Activated T-cell treated with anti-CD3 and anti-CD28 coated beads for 24 hours (primary cell): ENCODE results near the gene VWA5A.
"Not testable (repeated sequence)": the region's sequence is repeated elsewhere in the genome, so short reads cannot be mapped to it uniquely, and the experiment has no call there.

Source experiments
- DNase-seq: peaks from one replicate; pipeline ENCODE4 v3.0.0-alpha.2; 2020; ENCODE audit warnings: low read depth

Gene VWA5A

DNA sequence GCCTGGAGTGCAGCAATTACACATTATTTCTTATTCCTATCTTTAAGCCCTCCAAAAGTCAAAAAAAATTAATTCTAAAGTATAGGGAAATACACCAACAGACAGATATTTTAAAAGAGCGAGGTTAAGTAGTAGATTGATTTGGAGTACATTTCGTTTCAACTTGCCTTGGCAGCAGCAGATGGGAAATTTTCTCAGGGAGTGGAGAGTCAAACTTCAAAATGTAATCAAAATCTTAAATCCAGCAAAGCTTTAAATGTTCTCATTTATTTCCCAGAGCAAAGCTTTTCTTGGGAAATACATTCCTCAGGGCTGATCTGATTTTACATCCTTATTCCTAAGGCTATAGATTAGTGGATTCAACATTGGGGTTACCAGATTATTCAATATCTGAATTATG is 21.9 kb upstream of the VWA5A start:
- no peak for DNase-seq

DNA sequence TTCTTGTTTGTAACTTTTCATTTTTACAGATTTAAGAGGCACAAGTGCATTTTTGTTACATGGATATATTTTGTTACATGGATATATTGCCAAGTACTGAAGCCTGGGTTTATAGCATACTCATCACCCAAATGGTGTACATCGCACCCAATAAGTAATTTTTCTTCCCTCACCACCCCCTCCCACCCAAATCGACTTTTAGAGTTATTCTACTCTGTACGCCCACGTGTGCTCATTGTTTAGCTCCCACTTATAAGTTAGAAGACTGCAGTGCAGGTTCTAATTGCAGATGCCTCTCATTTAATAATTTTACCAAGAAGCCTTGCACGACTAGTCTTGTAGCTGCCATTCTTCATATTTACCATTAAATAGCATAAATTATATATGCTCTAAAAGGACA is 20.5 kb upstream of the VWA5A start:
- no peak for DNase-seq

DNA sequence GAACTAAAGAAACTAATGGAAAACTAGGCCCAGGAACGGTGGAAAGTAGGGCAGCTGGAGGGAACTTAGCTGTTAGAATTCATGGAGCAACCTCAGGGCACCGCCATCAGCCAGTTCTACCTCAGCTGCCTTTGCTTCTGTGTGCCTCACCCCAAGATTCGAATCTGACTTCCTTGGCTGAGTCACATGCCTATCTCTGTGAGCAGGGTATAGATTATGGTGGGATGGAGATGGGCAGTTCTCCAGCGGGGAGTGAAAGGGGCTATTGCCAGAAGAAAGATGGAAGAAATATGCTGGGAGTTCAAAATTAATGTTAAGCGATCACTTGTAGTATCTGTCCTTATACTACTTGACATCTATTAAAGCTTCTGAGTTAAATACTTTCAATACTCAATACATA is 18.9 kb upstream of the VWA5A start:
- DNase-seq, result no peak

DNA sequence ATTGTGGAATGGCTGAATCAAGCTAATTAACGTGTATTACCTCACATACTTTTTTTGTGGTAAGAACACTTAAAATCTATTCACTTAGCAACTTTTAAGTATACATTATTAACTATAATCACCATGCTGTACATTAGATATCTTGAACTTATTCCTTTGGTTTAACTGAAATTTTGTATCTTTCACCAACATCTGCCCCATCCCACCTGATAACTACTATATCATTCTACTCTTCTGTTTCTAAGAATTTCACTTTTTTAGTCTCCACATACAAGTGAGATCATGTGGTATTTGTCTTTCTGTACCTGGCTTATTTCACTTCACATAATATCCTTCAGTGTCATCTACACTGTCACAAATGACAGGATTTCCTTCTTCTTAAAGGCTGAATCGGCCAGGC is 17.1 kb upstream of the VWA5A start:
- DNase-seq, result no peak

DNA sequence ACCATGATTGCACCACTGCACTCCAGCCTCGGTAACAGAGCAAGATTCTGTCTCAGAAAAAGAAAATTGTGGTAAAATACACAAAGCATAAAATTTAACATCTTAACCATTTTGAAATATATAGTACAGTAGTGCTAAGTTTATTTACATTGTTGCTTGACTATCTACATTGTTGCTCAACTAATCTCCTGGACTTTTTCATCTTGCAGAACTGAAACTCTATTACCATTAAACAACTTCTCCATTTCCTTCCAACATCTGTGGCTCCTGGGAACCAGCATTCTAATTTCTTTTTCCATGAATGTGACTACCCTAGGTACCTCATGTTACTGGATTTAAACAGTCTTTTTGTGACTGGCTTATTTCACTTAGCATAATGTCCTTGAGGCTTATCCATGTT is 13.5 kb upstream of the VWA5A start:
- DNase-seq, result no peak

DNA sequence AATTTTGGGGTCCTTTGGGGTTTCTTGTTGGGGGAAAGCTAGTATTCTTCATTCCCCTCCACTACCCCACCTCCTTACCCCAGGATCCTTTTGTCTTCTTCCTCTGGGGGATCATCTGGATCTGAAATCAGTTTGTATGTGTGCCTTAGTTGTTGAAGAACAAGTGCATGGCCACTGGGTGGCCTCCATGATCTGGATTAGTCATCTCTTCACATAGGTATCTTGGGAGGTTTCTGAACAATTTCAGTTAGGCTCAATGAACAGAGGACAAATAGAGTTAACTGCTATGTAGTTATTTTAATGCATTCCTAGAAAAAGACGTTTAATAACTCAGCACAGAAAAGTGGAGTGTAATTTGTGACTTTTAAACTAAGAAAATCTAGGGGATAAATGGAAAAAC is 7.1 kb upstream of the VWA5A start:
- DNase-seq, result no peak

DNA sequence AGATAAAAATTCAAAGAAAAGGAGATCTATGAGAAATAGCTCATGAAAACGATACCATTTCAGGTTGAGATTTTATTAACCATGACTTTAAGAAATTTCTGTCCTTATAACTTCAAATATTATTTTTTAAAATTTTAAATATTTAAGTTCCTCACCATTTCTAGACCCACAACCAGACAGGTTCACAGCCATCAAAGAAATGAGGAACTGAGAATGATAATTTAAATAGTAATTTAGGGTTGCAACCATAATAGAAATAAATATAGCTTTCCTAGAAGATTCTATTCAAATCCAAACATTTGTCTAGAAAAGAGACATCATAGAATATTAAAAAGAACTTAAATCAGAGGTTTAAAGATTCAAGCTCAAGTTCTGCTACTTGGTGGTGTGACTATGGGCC is 5.9 kb upstream of the VWA5A start:
- no peak for DNase-seq

DNA sequence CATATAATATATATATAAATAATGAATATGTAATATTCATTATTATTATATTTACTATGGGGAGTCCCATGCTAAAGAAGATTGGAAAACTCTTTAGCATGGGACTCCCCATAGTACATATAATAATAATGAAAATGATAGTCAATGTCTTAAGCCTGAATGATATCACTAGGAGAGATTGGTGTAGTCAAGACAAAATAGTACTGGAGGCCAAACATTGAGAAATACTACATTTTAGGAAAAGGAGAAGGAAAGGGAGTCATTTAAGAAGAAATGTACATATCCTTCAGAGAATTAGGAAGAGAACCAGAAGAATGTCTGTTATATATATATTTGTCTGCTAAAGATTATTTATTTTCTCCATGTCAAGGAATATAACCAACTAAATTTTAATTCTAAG is 5.0 kb upstream of the VWA5A start:
- DNase-seq, result no peak

DNA sequence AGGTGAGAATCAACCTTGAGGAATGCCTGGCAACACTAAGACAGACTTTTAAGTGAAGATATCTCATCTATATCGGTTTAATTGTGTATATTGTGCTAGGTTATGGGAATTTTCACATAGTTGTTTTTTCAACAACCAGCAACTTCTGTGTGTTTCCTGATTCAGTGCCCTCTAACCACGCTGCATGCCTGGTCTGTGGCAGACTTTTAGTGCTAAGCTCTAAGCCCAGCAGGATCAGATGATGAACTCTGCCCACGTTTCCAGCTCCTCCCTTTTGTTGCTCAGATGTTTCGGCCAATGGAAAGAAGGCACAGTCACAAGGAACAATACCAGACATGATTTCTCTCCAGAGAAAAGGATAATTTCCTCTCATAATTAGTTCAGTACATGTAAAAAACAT is 1.4 kb upstream of the VWA5A start:
- no peak for DNase-seq

DNA sequence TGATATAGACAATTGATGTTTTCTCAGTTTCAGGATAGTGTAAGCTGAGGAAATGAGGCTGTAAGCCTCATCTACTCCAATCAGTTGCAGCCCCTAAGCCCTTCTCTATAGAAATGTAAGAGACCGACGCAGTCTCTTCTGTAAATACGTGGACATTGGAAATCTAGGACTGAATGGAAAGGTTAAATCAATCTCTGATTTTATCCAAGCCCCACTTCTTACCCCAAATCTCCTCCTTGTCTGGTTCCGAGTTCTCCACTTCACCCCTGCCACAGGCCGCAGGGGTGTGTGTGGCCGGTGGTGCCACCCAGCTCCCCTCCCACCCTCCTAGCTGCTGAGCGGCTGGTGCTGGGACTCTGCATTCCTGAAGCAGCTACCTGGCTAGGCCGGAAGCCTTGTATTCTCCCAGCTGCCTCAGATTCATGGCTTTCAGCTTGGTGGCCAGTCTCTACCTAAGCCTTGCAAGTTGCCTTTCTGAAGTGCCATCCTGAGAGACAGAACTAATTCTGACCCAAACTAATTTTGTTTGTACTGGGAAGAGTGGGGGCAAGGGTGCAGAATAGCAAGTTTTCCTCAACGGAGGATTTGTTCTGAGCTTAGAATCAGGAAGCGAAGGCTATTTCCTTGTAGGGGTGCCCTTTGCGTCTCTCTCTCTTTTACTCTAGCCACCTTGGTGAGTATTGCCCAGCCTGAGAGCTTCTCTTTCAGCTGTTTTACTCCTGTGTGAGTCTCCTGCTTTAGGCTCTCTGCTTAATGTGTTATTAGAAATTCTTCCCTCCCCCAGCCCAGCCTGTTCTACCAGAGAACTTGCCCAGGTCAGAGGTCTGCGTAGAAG is 749 bp downstream of the VWA5A start:
- no peak for DNase-seq

DNA sequence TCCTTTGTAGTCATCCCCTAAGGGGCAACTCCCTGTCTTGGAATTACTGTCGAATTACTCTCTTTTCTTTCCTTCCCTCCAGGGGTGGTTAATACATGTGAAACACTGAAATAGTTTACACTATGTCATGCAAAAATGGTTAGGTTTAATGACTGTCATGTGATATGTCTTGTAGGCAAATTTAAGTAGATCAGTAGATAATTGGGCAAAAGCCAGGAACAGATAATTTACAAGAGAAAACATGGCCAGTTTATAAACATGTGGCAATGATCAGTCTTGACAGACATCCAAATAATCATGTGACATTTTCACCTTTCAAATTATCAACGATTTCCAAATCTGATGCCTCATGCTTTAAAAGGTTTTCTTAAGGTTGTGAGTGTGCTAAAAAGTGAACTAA is 3.9 kb downstream of the VWA5A start:
- no peak for DNase-seq

DNA sequence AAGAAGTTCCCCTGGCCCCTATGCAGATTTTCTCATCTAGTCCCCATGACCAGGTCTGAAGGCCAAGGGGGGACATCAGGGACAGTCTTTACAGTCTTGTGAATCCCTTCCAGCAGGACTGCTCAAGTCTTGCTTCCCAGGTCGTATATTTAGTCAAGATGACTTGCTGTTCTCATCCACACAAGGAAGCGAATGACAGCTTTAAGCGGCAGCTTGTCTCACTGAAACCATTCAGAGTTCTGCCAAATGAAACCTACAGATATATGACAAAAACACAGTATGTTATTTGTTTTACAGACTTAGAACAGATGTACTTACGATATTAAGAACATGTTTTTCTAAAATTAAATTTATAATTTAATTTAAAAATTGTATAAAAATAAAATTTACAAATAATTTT is 5.6 kb downstream of the VWA5A start:
- no peak for DNase-seq

DNA sequence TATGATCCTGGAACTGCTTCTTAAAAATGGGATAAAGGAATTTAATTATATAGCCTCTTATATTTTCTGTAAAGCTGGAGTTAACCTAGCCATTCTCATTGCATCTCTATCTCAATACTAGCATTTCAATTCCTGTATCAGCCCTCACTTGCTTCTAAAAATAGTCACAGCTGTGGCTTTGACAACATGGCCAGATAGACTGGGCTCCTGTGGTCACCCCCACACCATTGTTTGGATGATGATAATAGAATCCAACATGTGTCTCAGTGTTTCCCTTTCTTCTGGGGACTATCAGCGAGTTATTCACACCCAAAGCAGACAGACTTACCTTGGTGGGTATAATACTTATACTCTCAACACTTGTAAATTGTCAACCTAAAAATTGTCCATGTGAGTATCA is 6.9 kb downstream of the VWA5A start:
- no peak for DNase-seq

DNA sequence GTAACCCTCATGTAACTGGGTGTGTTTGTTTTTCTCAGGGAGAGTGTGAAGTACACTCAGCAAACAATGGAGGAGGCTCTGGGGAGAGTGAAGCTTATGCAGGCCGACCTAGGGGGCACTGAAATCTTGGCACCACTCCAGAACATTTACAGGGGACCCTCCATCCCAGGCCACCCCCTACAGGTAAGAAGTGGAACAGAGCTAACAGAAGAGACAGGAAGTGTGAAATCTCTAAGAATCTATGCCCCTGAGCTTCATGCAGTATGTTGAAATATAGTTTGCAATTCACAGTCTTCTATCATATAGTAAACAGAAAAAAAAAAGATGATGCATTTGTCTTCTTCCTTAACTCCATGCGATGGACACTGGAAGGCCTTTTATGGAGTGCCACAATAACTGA is 8.4 kb downstream of the VWA5A start:
- DNase-seq, result no peak

DNA sequence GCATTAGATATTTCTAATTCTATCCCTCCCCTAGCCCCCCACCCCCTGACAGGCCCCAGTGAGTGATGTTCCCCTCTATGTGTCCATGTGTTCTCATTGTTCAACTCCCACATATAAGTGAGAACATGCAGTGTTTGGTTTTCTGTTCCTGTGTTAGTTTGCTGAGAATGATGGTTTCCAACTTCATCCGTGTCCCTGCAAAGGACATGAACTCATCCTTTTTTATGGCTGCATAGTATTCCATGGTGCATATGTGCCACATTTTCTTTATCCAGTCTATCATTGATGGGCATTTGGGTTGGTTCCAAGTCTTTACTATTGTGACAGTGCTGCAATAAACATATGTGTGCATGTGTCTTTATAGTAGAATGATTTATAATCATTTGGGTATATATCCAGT is 11.9 kb downstream of the VWA5A start:
- DNase-seq, result not testable (repeated sequence)

DNA sequence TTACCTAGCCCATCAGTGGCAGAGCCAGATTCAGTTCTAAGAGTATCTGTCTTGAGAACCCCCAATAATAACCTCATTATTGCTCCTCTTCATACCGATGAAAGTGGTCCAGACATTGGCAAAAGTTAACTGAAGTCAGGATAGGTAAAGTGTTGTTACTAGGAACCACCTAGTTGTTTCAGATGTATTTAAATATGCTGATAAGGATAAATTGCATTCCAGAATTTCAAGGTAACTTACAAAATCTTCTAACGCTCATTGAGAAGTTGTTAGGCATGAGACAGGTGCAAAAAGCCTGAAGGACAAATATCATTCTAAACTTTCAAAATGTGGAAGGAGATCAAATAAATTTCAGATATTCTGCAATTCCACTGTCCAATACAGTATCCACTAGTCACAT is 27.8 kb downstream of the VWA5A start:
- DNase-seq, result no peak

DNA sequence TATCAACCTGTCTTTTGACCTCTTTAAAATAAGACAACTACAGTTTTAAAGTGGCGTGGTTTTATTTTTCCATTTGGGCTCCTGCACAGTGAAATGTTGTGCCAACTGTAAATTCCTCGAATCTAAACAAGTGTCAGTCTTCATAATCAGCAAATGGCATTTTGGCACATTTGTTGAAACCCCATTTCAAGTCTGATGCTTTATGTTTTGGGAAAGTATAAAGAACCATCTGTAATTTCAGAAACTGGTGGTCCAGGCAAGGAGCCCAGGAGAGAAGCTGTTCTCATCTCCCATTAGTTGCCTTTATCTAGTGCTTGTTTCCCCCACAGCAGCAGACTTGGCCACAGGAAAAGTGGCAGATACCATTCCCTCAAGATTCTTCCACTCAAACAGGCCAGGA is 32.7 kb downstream of the VWA5A start:
- no peak for DNase-seq

DNA sequence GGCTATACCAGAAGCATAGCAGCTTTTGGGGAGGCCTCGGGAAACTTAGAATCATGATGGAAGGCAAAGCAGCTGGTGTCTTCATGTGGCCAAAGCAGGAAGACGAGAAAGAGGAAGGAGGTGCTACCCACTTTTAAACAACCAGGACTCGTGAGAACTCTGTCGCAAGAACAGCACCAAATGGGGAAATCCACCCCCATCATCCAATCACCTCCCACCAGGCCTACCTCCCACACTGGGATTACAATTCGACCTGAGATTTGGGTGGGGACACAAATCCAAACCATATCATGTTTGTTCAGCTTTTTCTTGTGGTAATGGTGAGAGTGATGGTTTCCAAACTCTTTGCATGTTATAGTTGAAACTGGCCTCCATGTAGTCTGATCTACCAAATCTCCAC is 35.4 kb downstream of the VWA5A start:
- DNase-seq, result no peak

DNA sequence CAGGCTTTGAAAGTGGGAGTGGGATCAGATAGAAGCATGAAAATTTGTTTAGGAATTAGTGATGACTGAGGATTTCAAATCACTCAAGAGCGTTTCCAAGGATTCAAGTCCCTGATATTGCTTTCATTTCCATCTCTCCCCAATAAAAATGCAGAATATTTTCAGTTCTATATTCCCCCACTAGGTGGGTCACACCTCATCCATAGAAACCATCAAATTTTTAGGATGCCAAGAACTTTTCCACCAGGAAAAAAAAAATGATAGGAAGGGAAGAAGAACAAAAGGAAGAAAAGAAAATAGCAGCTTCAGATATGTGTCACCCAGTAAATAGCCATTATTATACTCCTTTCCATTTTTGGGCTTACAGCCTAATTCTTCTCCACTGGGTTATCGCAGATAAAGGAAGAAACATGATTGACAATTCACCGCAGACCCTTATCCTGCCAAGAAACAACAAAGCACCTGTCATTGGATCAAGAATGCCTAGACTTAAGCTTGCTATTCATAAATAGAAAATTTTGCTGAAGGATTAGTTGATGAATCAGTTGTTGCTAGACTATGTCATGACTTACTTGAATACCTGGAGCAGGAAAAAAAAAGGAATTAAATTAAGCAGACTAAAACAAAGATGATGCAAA is 37.6 kb downstream of the VWA5A start:
- no peak for DNase-seq

DNA sequence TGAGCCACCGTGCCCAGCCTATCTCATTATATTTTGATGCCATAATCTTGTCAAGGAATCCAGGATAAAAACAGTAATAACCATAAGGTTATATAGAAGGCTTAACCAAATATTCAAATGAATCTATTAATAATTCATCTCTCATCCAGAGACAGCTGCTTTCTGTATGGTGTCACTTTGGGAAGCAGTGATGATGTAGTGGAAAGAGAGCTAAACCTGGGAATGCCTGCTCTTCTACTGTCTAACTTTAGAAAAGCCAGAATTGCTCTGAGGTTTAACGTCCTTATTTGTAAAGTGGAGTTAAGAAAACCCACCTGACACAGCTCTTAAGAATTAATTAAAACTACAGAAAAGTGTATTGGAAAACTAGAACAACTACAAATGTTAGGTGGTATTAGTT is 38.6 kb downstream of the VWA5A start:
- DNase-seq, result no peak

DNA sequence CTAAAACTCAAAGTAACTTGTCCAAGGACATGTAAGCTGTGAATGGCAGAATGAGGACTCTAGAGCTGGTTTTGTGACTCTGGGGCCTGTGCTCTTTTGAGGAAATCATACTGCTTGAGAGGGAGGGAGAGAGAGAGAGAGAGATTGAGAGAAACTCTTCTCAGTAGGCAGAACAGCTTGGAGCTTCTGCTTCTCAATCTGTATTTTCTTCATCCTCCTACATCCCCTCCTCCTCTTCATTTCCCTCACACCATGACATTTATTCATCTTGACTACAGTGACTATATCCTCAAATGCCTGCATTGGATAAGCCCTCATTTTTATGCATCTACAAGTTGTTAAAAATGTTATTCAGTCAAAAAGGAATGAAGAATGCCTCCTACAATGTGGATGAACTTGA is 44.2 kb downstream of the VWA5A start:
- no peak for DNase-seq

DNA sequence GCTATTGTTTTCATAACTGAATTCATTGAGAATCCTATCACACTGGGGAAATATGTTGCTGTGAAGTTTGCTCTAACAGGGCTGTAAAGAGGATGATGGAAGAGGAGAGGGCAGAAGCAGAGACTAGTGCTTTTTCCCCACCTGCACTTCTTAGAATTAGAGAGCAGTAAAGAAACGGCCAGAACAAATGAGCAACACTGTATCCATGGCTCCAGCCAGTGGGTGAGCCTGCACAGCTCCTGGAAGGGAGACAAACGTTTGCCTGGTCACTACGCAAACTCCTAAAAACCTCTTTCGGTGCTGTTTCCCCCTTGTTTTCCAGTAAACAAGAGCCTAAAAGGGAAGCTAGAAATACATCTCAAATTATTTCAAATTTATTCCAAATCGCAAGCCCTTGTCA is 45.7 kb downstream of the VWA5A start:
- no peak for DNase-seq

DNA sequence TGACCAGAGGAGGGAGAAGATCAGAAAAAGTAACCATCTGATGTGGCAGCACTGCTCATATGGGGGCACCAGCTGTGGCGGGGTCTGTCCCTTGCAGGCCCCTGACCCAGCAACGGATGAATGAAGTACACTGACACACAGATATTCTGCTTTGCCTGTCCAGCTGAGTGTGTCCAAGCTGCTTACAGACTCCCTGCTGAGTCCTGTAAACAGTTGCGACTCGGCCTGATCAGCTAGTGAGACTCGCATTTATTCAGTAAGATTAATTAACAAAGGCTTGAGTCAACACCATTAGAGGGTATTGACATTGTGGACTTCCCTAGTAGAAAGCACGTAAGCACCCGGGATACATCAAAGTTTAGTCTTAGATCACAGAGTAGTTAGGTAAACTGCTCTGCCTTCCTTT is 52.6 kb downstream of the VWA5A start:
- no peak for DNase-seq

DNA sequence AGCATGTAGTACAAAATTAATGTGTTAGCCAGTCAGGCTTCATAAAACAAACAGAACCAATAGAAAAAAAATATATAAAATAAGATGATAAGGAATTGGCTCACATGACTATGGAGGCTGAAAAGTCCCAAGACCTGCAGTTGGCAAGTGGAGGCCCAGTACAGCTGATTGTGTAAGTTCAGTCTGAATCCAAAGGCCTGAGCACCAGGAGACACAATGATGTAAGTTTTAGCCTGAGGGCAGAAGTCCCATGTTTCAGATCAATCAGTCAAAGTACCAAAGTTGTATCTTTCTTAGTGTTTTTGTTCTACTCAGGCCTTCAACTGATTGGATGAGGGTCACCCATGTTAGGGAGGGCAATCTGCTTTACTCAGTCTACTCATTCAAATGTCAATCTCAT is 53.5 kb downstream of the VWA5A start:
- no peak for DNase-seq
